Measurements from ENCODE around the gene MIEF1. TPM values are rescaled to one million over a fixed set of nuclear protein-coding genes. Genes with fewer than 3 reads are reported as not detected.

MIEF1 gene
- total RNA-seq, 2 donors from 2014 or later: 24.0 to 38.6 TPM

- Histone ChIP-seq H3K4me1 (replicated peaks) (peaks cover 36% of the 10 kb centered on the region), H3K27me3 (replicated peaks; ENCODE audit: insufficient read depth) (no peaks in the 10 kb centered on the region), H3K36me3 (peaks cover 0 to 5% of the 10 kb centered on the region in 2 donors), H3K4me3 (peak overlapping the region in 1 of 2 donors; percentile 4), H3K27ac (peak overlapping the region; percentile 62 to 64), H3K9me3 (no peaks in the 10 kb centered on the region)
- 62% methylated on average over 14 of the region's 17 CpGs for WGBS
- intact Hi-C loops (cut with DNase I): loop anchor here (2.0 to 10.0 kb wide), 3 partner anchors 37 to 213 kb away; partner anchors contain the start of gene SYNGR1
- DNase-seq (ENCODE audit: low spot score): no peak
- no peak for TF ChIP-seq POLR2AphosphoS5 (IDR thresholded peaks at IDR 0.05)
- no peak for TF ChIP-seq CTCF (IDR thresholded peaks at IDR 0.05)
- no peak for TF ChIP-seq POLR2A (IDR thresholded peaks at IDR 0.05)
Observed at GRCh38 chr22:39529487-39529851, 27.4 kb downstream of the MIEF1 start.

- Histone ChIP-seq H3K4me3 (no peak overlapping the region), H3K4me1 (replicated peaks) (peaks cover 34% of the 10 kb centered on the region), H3K27ac (peak overlapping the region in 1 of 2 donors; percentile 64), H3K9me3 (no peaks in the 10 kb centered on the region), H3K36me3 (peaks cover 0 to 5% of the 10 kb centered on the region in 2 donors), H3K27me3 (replicated peaks; ENCODE audit: insufficient read depth) (no peaks in the 10 kb centered on the region)
- DNase-seq (ENCODE audit: low spot score): no peak
- TF ChIP-seq POLR2AphosphoS5 (IDR thresholded peaks at IDR 0.05) (no peak), POLR2A (IDR thresholded peaks at IDR 0.05) (no peak), CTCF (IDR thresholded peaks at IDR 0.05) (no peak)
- WGBS: 65% methylated on average over 6 of the region's 6 CpGs
- intact Hi-C loops (cut with DNase I): loop anchor here (5.0 to 10.0 kb wide), 2 partner anchors 512 to 815 kb away; partner anchors contain the start of gene ADSL
Observed at GRCh38 chr22:39530116-39530515, 28.0 kb downstream of the MIEF1 start.

GRCh38 chr22:39530692-39531331 lies 28.7 kb downstream of the MIEF1 start:
- H3K36me3 ChIP-seq: peaks cover 0 to 5% of the 10 kb centered on the region in 2 donors
- peaks cover 34% of the 10 kb centered on the region for H3K4me1 ChIP-seq (replicated peaks)
- TF ChIP-seq POLR2AphosphoS5 (IDR thresholded peaks at IDR 0.05): no peak
- TF ChIP-seq CTCF (IDR thresholded peaks at IDR 0.05): peak in 1 of 4 experiments; percentile 27
- DNase-seq (ENCODE audit: low spot score): no peak
- intact Hi-C loops (cut with DNase I): loop anchor here (5.0 to 10.0 kb wide), 2 partner anchors 511 to 814 kb away; partner anchors contain the start of gene ADSL
- H3K27ac ChIP-seq: no peak overlapping the region
- 45% methylated on average over 9 of the region's 9 CpGs for WGBS
- H3K4me3 ChIP-seq: no peak overlapping the region
- H3K9me3 ChIP-seq: no peaks in the 10 kb centered on the region
- no peaks in the 10 kb centered on the region for H3K27me3 ChIP-seq (replicated peaks; ENCODE audit: insufficient read depth)

GRCh38 chr22:39532215-39533073 lies 30.4 kb downstream of the MIEF1 start, which contains the start of gene RPS19BP1:
RPS19BP1 (minus strand) TSS chr22:39532748; CDS start chr22:39532738, 10 bp downstream.
- Histone ChIP-seq H3K36me3 (peaks cover 0 to 5% of the 10 kb centered on the region in 2 donors), H3K27me3 (replicated peaks; ENCODE audit: insufficient read depth) (no peaks in the 10 kb centered on the region), H3K27ac (peak within 1 kb of the TSS; percentile 85 to 90), H3K9me3 (no peaks in the 10 kb centered on the region), H3K4me1 (replicated peaks) (peaks cover 34% of the 10 kb centered on the region), H3K4me3 (peak within 1 kb of the TSS; percentile 63 to 94)
- intact Hi-C loops (cut with DNase I): loop anchor here (5.0 to 10.0 kb wide), 2 partner anchors 510 to 812 kb away; partner anchors contain the start of gene ADSL
- TF ChIP-seq CTCF (IDR thresholded peaks at IDR 0.05) (peak in 1 of 4 experiments; percentile 20), POLR2AphosphoS5 (IDR thresholded peaks at IDR 0.05) (peak; percentile 100), POLR2A (IDR thresholded peaks at IDR 0.05) (peak; percentile 87)
- WGBS: under 1% methylated on average over 57 of the region's 67 CpGs
- DNase-seq (ENCODE audit: low spot score): peak; percentile 100

Data from prostate gland (tissue), 2 donors.